Astrocyte of the hippocampus (primary cell): ENCODE data around the gene KDM5B.

ENCODE experiments used
- DNase-seq: peaks from one replicate; pipeline ENCODE4 v3.0.0; 2011; ENCODE audit warnings: low read depth, low spot score

The KDM5B gene

GRCh38 chr1:202711949-202712635, 96.1 kb downstream of the KDM5B start:
- no peak for DNase-seq

- peak; percentile 64 for DNase-seq
These were observed 97.9 kb downstream of the KDM5B start, which contains the start of gene SYT2 for GRCh38 chr1:202710070-202711045. TSS of gene SYT2 (minus strand) at chr1:202710454. CDS start at chr1:202605772, 104,682 bp downstream.

DNA sequence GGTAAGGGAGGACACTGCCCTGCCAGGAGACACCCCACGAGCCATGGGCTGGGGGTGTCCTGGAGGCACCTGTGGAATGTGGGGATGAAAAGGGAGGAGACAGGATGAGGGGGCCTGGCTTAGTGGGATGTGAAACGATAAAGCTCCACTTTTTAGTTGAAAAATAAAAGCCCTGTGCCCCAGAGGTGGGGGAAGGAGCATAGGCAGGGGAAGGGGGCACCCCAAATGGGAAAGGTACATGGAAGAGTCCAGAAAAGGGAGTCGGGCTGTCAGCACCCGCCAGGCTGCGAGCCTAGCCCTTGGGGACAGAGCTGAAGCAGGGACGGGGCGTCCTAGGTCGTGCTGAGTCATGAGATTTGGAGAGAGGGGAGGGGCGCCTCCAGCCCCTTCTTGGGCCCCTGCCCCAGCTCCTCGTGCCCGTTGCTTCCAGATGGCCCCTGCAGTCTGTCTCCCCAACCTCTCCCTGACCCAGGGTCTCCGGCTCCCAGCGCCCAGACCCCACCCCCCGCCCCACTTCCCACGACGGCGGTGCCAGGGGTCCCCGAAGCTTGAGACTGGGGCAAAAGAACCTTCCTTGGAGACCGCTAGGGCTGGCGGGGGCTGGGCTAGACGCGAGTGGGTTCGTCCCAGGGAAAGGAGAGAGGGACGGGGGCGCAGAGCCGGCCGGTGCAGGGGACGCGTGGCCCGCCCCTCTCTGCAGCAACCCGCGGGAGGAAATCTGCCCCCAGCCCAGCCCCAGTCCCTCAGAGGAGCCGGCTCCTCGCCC, 98.8 kb downstream of the KDM5B start:
- no peak for DNase-seq

- DNase-seq: no peak
These were observed 99.6 kb downstream of the KDM5B start for GRCh38 chr1:202708456-202709275.

DNA sequence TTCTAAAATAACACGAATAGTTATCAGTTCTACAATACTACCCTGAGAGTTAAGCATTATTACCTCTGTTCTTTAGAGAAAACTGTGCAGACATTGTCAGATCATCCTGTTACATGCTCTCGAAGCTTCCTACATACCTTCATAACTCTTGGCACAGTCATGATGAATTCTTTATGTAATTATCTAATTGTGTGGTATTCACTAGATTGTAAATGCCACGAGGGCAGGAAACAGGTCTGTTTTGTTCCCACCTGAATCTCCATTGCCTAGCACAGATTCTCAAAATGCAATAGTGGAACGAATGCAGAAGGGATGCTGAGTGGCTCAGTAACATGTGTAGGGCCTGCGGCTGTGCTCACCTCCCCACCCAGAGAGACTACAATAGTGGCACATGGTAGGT, 101.4 kb downstream of the KDM5B start:
- DNase-seq: no peak

GRCh38 chr1:202704601-202705000, 103.6 kb downstream of the KDM5B start:
- no peak for DNase-seq

- no peak for DNase-seq
These were observed 105.0 kb downstream of the KDM5B start for GRCh38 chr1:202703191-202703590.

DNA sequence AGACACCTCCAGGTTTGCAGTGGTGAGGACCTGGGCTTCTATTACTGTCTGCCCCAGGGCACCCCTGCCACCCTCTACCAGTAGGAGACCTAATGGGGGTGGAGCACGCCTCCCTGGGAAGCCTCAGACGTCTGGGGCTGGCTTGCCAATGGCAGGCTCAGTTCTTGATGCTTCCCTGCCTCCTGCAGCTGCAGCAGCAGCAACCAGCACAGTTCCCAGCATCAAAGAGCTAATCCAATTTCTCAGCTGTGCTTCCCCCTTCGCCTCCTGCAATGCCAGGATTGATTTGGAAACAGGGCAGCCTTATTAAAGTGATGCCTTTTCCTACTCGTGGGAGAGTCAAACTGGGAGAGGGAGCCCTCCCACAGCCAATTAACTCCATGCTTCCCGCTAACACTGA, 106.1 kb downstream of the KDM5B start:
- DNase-seq: no peak

- no peak for DNase-seq
These were observed 107.0 kb downstream of the KDM5B start for GRCh38 chr1:202701200-202701599.

GRCh38 chr1:202700061-202700460, 108.2 kb downstream of the KDM5B start:
- no peak for DNase-seq

DNA sequence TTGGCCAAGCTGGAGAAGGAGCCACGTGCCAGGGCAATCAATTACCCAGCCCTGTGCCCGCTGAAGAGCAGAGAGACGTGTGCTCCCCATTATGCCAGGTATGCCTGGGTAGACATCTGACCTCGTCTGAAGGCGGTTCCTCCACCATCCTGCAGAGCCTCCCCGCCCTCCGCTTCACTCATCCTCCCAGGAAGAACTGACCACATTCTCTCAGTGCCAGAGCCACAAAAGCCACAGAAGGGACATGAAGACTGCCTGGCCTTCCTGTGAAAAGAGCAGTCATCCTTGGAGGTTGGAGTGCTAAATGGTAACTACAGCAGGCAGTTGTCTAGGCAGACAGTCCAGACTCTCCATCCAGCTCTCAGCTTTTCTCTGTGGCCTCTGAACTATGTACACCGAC, 109.9 kb downstream of the KDM5B start:
- no peak for DNase-seq

DNA sequence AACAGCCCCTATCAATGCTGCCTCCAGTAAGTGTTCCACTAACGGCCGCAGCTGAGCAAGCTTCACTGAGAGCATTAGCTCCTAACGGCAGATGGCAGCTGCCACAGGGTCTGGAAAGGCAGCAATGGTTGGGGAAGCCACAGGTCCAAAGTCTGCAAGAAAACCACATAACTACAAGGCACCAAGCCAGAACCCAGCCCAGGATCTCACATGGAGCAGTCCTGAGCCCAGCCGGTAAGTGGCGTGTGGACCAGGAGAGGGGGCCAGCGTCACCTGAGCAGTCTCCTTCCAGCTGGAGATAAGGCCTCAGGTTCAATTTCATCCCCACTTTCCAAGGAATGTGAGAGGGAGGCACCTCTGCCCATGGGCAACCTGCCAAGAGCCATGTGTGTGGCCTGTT, 111.2 kb downstream of the KDM5B start:
- no peak for DNase-seq

DNA sequence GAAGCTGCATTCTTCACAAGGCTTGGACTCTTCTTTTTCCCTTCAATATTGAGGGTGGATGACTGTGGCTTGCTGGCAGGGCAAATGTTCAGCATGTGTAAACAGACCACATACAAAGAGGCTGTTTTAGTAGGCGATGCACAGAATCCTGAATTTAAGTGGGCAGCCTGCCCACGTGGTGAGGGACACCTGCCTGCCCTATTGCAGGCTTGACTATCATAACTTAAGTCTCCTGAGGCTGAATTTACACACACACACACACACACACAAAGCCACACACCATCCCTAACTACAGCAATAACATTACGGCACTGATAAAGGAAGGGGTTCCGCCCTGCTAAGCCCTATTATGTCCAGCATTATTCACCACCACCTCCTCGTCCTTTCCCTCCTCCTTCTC, 113.9 kb downstream of the KDM5B start:
- no peak for DNase-seq

GRCh38 chr1:202692959-202693555, 115.2 kb downstream of the KDM5B start:
- DNase-seq: peak; percentile 85

DNA sequence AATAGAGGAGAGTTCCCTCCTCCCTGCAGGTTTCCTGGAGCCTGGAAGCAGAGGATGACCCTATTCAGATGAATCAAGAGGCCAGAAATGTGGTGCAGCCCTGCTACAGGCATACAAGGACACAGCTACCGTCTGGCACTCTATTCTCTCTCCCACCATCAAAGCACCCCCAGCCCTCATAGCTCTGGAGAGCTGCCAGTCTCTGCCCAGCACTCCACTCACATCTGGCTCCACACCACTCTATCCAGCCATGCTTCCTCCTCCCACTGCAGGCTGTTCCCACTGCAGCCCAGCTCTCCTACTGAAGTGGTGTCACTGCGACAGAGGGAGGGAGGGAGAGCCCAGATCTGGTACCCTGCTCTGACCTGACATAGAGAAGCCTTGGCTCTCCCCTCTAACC, 116.4 kb downstream of the KDM5B start:
- DNase-seq: no peak

GRCh38 chr1:202689493-202690342, 118.5 kb downstream of the KDM5B start:
- no peak for DNase-seq

DNA sequence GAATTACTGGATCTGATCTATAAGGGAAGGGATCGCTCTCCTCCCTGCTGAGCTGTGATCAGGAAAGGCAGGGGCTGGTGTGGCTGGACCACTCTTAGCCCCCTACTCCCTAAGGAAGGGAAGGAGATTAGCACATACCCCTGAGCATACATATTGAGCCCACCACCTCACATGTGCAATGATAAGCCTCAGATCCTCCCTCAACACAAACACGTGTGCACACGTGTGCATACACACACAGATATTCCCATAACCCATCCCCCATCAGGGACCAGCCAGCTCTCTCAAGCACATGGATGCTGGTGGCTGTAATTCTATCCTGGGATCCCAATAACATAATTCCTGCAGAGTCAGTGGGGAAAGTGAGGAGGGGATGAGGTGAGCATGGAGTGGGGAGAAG, 119.1 kb downstream of the KDM5B start:
- no peak for DNase-seq

DNA sequence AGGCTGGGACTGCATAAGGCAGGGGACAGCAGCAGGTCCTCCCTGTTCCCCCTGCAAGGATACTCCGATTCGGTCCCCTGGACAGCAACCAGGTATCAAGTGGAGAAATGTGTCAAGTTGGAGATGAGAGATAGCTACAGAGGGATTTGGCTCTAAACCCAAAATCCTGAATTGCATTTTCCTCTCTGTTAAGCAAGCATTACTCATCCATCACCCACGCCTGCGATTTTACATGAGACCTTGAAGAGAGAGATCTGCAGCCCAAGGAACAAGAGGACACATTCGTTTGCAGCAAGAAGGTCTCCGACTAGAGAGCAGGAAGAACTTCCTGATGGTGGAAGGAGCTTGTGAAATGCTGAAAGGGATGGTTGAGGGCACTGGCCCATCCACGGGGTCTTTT, 119.8 kb downstream of the KDM5B start:
- DNase-seq: no peak

DNA sequence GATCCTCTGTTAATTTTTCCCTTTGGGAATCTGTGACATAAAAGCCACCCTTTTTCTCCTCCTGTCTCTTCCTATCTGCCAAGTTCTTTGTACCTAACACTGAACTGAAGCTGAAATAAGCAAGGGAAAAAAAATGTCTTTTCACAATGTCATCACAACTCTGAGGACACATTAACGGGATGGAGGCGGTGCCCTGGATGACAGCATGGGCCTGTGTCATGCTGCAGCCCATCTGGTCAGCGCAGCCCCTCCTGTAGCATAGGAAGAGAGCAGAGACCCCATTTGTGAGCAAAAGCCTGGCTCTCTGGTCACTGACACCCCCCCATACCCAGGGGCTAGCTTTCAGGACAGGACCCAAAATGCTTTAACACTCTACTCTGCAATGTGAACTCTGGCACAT, 120.4 kb downstream of the KDM5B start:
- DNase-seq: no peak

DNA sequence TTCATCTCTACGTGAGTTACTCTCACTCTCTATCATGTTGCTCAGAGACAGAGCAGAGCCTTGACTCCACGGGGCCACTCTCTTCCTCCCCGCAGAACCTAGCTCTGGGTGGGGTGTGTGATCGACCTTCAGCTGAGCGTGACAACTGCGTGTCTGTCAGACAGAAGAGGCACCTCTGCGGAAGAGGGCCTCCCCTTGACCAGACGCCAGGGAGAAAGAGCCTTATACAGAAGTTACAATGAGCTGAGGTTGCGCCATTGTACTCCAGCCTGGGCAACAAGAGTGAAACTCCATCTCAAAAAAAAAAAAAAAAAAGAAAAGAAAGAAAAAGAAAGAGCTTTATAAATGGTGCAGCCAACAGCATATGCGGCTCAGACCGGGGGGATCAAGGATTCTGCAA, 120.9 kb downstream of the KDM5B start:
- no peak for DNase-seq
